HepG2 (cell line): Measurements from ENCODE around the gene POLE4. TPM values are rescaled to one million over a fixed set of nuclear protein-coding genes. Genes with fewer than 3 reads are reported as not detected.

Experiments
- ATAC-seq: fragments of 200-7000 bp; cut with Tn5 transposase; 3 replicates; pipeline ENCODE4 v1.9.1; 2020; ENCODE audit warnings: mild to moderate bottlenecking, moderate library complexity
- BruUV-seq: library from RNA; stranded (reverse); fragments of 400-500 nt; replicated peaks from 2 replicates; lab custom pipeline; 2021; lab: Mats Ljungman, UMichigan
- CTCF ChIA-PET: fragments of 300-600 bp; formaldehyde crosslinking; extraction: SDS; loops from one replicate; lab custom pipeline; 2021; ENCODE audit warnings: low total read pairs, inconsistent platforms, low intra/inter-chr PET ratio; lab: Yijun Ruan, JAX
- POLR2A ChIA-PET: fragments of 350-600 bp; sonication (Branson Sonifier 250); formaldehyde crosslinking; loops from one replicate; lab custom pipeline; 2020; ENCODE audit warnings: antibody characterized with exemption, inconsistent platforms; lab: Yijun Ruan, JAX
- DNase-seq: peaks from one replicate; pipeline ENCODE4 v3.0.0-alpha.2; 2015; ENCODE audit warnings: low spot score
- FAIRE-seq: peaks from 3 replicates; lab custom pipeline; 2011; peaks lifted over from hg19 to GRCh38; lab: Jason Lieb, UNC
- H2AFZ ChIP-seq: one replicate; pipeline ENCODE4 v1.6.1; 2011; ENCODE audit warnings: low read length, inconsistent platforms
- H3K27ac ChIP-seq: fragments of 300-600 bp; 3 replicates; pipeline ENCODE4 v1.8.0; 2011; ENCODE audit warnings: mixed run types, mild to moderate bottlenecking, mixed read lengths, low read length, inconsistent platforms; ENCODE audit not compliant: insufficient read depth; ENCODE audit errors: extremely low read length
- H3K27me3 ChIP-seq, 2 experiments: fragments of 200-600 bp in 1 of 2; 2 replicates in 1 of 2; 3 replicates in 1 of 2; pipeline versions ENCODE4 v1.6.0 to v1.8.0; 2011; ENCODE audit warnings: low read length in 2 of 2, mild to moderate bottlenecking in 2 of 2, moderate library complexity in 2 of 2, inconsistent platforms in 1 of 2; ENCODE audit not compliant: insufficient read depth in 2 of 2, control insufficient read depth in 1 of 2
- H3K36me3 ChIP-seq, 2 experiments: fragments of 200-600 bp in 1 of 2; replicated peaks in 1 of 2; 2 replicates in 1 of 2; 3 replicates in 1 of 2; pipeline versions ENCODE4 v1.5.1 to v1.8.0; 2011; ENCODE audit warnings: low read length in 2 of 2, inconsistent platforms in 1 of 2; ENCODE audit not compliant: insufficient read depth in 2 of 2, control insufficient read depth in 1 of 2
- H3K4me1 ChIP-seq: 2 replicates; pipeline ENCODE4 v1.5.1; 2012; ENCODE audit warnings: low read length, inconsistent platforms; ENCODE audit not compliant: insufficient read depth
- H3K4me2 ChIP-seq: 2 replicates; pipeline ENCODE4 v1.6.0; 2011; ENCODE audit warnings: low read depth, low read length, inconsistent platforms
- H3K4me3 ChIP-seq, 3 experiments: fragments of 200-600 bp in 1 of 3; sonication (generic), shearing (Covaris generic) in 1 of 3; replicated peaks in 1 of 3; 2 replicates each; pipeline ENCODE4 v1.5.1; 2011 to 2016; ENCODE audit warnings: low read length in 3 of 3, inconsistent platforms in 2 of 3, low read depth in 2 of 3, mild to moderate bottlenecking in 2 of 3, control low read depth in 1 of 3, mixed read lengths in 1 of 3; ENCODE audit not compliant: insufficient read depth in 1 of 3
- H3K79me2 ChIP-seq: one replicate; pipeline ENCODE4 v1.6.1; 2011; ENCODE audit warnings: low read length, inconsistent platforms; ENCODE audit not compliant: insufficient read depth
- H3K9ac ChIP-seq: 2 replicates; pipeline ENCODE4 v1.6.0; 2011; ENCODE audit warnings: mild to moderate bottlenecking, low read depth, low read length, inconsistent platforms; ENCODE audit not compliant: insufficient read depth
- H3K9me3 ChIP-seq: 2 replicates; pipeline ENCODE4 v1.5.1; 2012; ENCODE audit warnings: mild to moderate bottlenecking, low read length
- H4K20me1 ChIP-seq: 2 replicates; pipeline ENCODE4 v1.6.0; 2011; ENCODE audit warnings: inconsistent platforms, mild to moderate bottlenecking, low read length, moderate library complexity; ENCODE audit not compliant: insufficient read depth
- KLF13 ChIP-seq: sonication (generic); formaldehyde crosslinking; IDR thresholded peaks from 2 replicates; pipeline ENCODE4 v1.4.0; 2020; ENCODE audit warnings: mild to moderate bottlenecking, missing genetic modification reagents
- KMT2A ChIP-seq: sonication (generic); formaldehyde crosslinking; IDR thresholded peaks from 2 replicates; pipeline ENCODE4 v1.4.0; 2020; ENCODE audit warnings: missing genetic modification reagents
- NCOA1 ChIP-seq: sonication (generic); formaldehyde crosslinking; IDR thresholded peaks from 2 replicates; pipeline ENCODE4 v1.9.0; 2021; ENCODE audit warnings: missing genetic modification reagents
- RORA ChIP-seq: sonication (generic); formaldehyde crosslinking; IDR thresholded peaks from 2 replicates; pipeline ENCODE4 v1.5.0; 2020; ENCODE audit warnings: mild to moderate bottlenecking, missing genetic modification reagents, moderate library complexity
- SNAPC2 ChIP-seq: sonication (generic); formaldehyde crosslinking; IDR thresholded peaks from 2 replicates; pipeline ENCODE4 v1.8.1; 2022; ENCODE audit warnings: mild to moderate bottlenecking, missing genetic modification reagents
- TCF12 ChIP-seq, 2 experiments: fragments of 450-650 bp in 1 of 2; sonication (generic) in 1 of 2; formaldehyde crosslinking in 1 of 2; IDR thresholded peaks; 2 replicates each; pipeline versions ENCODE4 v1.6.1 to v1.8.0; 2017 to 2022; ENCODE audit warnings: antibody characterized with exemption in 1 of 2, mild to moderate bottlenecking in 1 of 2, missing genetic modification reagents in 1 of 2, moderate library complexity in 1 of 2
- ZNF329 ChIP-seq: sonication (generic); formaldehyde crosslinking; IDR thresholded peaks from 2 replicates; pipeline ENCODE4 v1.9.0; 2021; ENCODE audit warnings: low read depth, mild to moderate bottlenecking, missing genetic modification reagents
- ZNF577 ChIP-seq: sonication (generic); formaldehyde crosslinking; IDR thresholded peaks from 2 replicates; pipeline ENCODE4 v1.4.0; 2020; ENCODE audit warnings: mild to moderate bottlenecking, low read depth, missing genetic modification reagents, borderline replicate concordance
- ZNF614 ChIP-seq: IDR thresholded peaks from 2 replicates; pipeline ENCODE4 v1.6.1; 2018; ENCODE audit warnings: missing biosample characterization, missing genetic modification reagents, inconsistent platforms, borderline replicate concordance
- ZNF652 ChIP-seq: IDR thresholded peaks from 2 replicates; pipeline ENCODE4 v1.6.1; 2016; ENCODE audit warnings: low read depth, borderline replicate concordance
- WGBS: methylation state at CpG from one replicate; pipeline ENCODE4 v1.1.6; 2017; ENCODE audit warnings: low lambda C conversion rate; 5-methylcytosine and 5-hydroxymethylcytosine counted together
- in situ Hi-C: cut with HindIII; loops from 2 replicates; pipeline ENCODE4 v1.10.0; 2017; ENCODE audit warnings: low pct_unique_long_range_greater_than_20kb; ENCODE audit not compliant: extremely low pct_ligation_motif_present
- intact Hi-C: fragments of 100-400 bp; cut with micrococcal nuclease; formaldehyde crosslinking; loops from one replicate; pipeline ENCODE4 v1.10.0; 2022; ENCODE audit not compliant: unreplicated experiment
- polyA plus RNA-seq, 8 experiments: library from polyadenylated mRNA; depleted of rRNA in 3 of 8; stranded (reverse) in 7 of 8; unstranded in 1 of 8; fragments of >200 nt; fragmentation: Illumina TruSeq in 4 of 8; extraction: Trizol in 4 of 8; gene quantifications; 2 replicates each; pipeline versions ENCODE4 v1.2.1 to v1.2.3, GENCODE V29; 2011 to 2016; ENCODE audit warnings: low read depth in 4 of 8, missing spikeins in 1 of 8, mixed read lengths in 1 of 8; ENCODE audit not compliant: insufficient read depth in 1 of 8
- total RNA-seq, 5 experiments: library from RNA; depleted of rRNA; stranded (reverse); fragments of >200 nt; fragmentation: Illumina TruSeq; extraction: Trizol; gene quantifications; 2 replicates each; pipeline ENCODE4 v1.2.3, GENCODE V29; 2016; ENCODE audit warnings: low read depth in 1 of 5
- TF ChIP-seq, protein P1 (sequence below): sonication (generic); formaldehyde crosslinking; IDR thresholded peaks from 2 replicates; pipeline ENCODE4 v1.5.0; 2020; ENCODE audit warnings: mild to moderate bottlenecking, missing genetic modification reagents
- TF ChIP-seq, protein P2 (sequence below): sonication (generic); formaldehyde crosslinking; IDR thresholded peaks from 2 replicates; pipeline ENCODE4 v1.4.0; 2020; ENCODE audit warnings: missing genetic modification reagents
- TF ChIP-seq, protein P3 (sequence below): sonication (generic); formaldehyde crosslinking; IDR thresholded peaks from 2 replicates; pipeline ENCODE4 v1.8.1; 2023; ENCODE audit warnings: mild to moderate bottlenecking, inconsistent platforms, moderate library complexity, missing genetic modification reagents, borderline replicate concordance

POLE4 gene
- total and polyA plus RNA-seq, 2 of the 13 experiments (the other 11 are each of a cell fraction or from before 2014, with no cell fraction given): 106 to 116 TPM

DNA sequence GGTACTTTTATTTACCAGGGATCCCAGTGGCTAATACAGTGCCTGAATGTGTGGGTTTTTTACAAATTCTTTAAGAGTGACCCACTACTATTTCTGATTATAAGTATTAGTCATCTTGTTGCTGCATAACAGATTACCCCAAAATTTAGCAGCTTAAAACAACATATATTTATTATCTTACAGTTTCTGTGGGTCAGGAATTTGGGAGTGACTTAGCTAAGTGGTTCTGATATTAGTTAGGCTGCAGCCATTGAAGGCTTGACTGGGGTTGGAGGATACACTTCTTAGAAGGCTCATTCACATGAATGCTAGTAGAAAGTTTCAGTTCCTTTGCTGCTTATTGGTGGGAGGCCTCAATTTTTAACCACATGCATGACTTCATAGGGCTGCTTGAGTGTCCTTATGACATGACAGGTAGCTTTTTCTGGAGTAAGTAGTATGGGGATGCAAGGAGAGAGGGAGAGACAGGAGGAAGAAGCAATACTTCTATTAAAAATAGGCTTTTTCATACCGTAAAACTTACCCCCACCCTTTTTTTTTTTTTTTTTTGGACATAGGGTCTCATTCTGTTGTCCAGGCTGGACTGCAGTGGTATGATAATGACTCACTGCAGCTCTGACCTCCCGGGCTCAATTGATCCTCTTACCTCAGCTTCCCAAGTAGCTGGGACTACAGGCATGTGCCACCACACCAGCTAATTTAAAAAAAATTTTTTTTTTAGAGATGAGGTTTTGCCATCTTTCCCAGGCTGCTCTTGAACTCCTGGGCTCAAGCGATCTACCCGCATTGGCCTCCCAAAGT lies 13.3 kb upstream of the POLE4 start (continued):
- TF ChIP-seq, protein P1, sequence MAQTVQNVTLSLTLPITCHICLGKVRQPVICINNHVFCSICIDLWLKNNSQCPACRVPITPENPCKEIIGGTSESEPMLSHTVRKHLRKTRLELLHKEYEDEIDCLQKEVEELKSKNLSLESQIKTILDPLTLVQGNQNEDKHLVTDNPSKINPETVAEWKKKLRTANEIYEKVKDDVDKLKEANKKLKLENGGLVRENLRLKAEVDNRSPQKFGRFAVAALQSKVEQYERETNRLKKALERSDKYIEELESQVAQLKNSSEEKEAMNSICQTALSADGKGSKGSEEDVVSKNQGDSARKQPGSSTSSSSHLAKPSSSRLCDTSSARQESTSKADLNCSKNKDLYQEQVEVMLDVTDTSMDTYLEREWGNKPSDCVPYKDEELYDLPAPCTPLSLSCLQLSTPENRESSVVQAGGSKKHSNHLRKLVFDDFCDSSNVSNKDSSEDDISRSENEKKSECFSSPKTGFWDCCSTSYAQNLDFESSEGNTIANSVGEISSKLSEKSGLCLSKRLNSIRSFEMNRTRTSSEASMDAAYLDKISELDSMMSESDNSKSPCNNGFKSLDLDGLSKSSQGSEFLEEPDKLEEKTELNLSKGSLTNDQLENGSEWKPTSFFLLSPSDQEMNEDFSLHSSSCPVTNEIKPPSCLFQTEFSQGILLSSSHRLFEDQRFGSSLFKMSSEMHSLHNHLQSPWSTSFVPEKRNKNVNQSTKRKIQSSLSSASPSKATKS (CRISPR knock-in tag): no peak
- no peak for TF ChIP-seq SNAPC2 (CRISPR knock-in tag)
- no peak for TF ChIP-seq ZNF614
- TF ChIP-seq TCF12 (IDR thresholded peaks at IDR 0.05): no peak
- no peak for TF ChIP-seq TCF12 (CRISPR knock-in tag; IDR thresholded peaks at IDR 0.05)
- no peak for TF ChIP-seq ZNF577 (CRISPR knock-in tag)

DNA sequence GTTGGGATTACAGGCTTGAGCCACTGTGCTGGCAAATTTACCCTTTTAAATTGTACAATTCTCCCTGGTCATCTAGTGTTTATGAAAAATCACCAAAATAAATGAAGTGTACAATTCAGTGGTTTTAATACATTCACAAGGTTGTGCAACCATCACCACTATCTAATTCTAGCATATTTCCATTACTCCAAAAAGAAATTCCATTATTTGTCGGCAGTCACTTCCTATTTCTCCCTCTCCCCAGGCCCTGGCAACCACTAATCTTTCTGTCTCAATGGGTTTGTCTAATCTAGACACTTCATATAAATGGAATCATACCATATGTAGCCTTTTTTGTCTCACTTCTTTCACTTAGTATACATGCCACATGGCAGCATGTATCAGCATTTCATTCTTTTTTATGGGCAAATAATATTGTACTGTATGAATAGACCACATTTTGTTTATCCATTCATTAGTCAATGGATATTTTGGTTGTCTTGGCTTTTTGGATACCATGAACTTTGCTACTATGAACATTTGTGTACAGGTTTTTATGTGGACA lies 12.6 kb upstream of the POLE4 start:
- Histone ChIP-seq H3K4me3 (no peak overlapping the region), H3K27ac (no peak overlapping the region), H3K9me3 (no peaks in the 10 kb centered on the region), H2AFZ (no peak overlapping the region), H3K79me2 (peaks cover 50% of the 10 kb centered on the region), H3K9ac (no peak overlapping the region), H4K20me1 (no peaks in the 10 kb centered on the region), H3K27me3 (no peaks in the 10 kb centered on the region), H3K36me3 (peaks cover 0 to 5% of the 10 kb centered on the region in 2 experiments; a peak in 3 of 5 replicates), H3K4me2 (no peak overlapping the region), H3K4me1 (peaks cover 56% of the 10 kb centered on the region)
- 100% methylated on average over 1 of the region's 1 CpG for WGBS
- DNase-seq (no peak), ATAC-seq (no peak), FAIRE-seq (no peak)
- in situ Hi-C loops: no loop called here
- intact Hi-C loops: no loop called here
- BruUV-seq: no TSS peak
- ChIA-PET POLR2A (no interaction called here), CTCF (no interaction called here)
- no peak for TF ChIP-seq ZNF329 (CRISPR knock-in tag)
- TF ChIP-seq, protein P2, sequence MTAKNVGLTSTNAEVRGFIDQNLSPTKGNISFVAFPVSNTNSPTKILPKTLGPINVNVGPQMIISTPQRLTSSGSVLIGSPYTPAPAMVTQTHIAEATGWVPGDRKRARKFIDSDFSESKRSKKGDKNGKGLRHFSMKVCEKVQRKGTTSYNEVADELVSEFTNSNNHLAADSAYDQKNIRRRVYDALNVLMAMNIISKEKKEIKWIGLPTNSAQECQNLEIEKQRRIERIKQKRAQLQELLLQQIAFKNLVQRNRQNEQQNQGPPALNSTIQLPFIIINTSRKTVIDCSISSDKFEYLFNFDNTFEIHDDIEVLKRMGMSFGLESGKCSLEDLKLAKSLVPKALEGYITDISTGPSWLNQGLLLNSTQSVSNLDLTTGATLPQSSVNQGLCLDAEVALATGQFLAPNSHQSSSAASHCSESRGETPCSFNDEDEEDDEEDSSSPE (CRISPR knock-in tag): no peak
- no peak for TF ChIP-seq RORA (CRISPR knock-in tag)
- no peak for TF ChIP-seq KLF13 (CRISPR knock-in tag)
- TF ChIP-seq NCOA1 (CRISPR knock-in tag): no peak
- TF ChIP-seq, protein P3, sequence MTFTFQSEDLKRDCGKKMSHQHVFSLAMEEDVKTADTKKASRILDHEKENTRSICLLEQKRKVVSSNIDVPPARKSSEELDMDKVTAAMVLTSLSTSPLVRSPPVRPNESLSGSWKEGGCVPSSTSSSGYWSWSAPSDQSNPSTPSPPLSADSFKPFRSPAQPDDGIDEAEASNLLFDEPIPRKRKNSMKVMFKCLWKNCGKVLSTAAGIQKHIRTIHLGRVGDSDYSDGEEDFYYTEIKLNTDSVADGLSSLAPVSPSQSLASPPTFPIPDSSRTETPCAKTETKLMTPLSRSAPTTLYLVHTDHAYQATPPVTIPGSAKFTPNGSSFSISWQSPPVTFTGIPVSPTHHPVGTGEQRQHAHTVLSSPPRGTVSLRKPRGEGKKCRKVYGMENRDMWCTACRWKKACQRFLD (CRISPR knock-in tag): no peak
- TF ChIP-seq ZNF652: no peak
- no peak for TF ChIP-seq KMT2A
